HG03196 (cell line): ENCODE results near the gene FAM234B.

ENCODE experiments used
- ATAC-seq: cut with Tn5 transposase; IDR thresholded peaks from one replicate; pipeline ENCODE4 v1.9.1; 2021; ENCODE audit not compliant: unreplicated experiment

Gene FAM234B

DNA sequence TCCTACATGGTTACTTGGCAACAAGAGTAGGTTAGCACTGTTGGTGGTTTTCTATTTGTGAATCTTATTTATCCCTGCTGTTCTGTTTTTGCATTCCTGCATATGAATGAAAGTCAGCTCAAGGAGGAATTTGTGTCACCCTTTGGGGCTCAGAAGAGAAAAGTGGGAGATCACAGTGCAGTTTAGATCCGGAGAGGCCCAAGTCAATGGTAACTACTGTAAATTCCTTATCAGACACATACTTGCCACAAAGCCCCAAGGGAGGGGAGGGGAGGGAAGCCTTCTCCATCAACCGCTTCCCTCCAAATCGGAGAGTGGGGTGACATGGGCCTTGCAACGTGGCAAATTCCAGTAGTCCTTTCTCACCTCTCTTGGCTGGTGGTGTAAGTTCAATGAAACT, 44.3 kb downstream of the FAM234B start:
- no peak for ATAC-seq

GRCh38 chr12:13090054-13090453, 45.9 kb downstream of the FAM234B start:
- ATAC-seq = no peak

DNA sequence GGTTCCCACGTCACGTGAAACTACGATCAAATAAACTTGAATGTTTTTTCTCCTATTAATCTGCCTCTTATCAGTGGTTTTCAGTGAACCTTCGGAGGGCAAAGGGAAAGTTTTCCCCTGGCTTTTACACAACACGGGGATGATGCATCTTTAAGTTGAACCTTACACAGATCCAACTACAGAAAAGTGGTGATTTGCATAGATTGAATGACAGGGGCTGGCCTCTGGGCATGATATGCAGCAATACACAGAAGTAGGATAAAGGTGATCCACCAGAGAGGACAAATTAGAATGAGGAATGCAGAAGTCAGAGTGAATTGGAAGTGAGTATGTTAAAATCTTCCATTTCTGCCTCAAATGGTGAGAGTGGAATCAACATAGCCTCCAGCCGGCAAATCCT, 47.7 kb downstream of the FAM234B start:
- no peak for ATAC-seq

GRCh38 chr12:13093191-13093847, 49.1 kb downstream of the FAM234B start:
- no peak for ATAC-seq

DNA sequence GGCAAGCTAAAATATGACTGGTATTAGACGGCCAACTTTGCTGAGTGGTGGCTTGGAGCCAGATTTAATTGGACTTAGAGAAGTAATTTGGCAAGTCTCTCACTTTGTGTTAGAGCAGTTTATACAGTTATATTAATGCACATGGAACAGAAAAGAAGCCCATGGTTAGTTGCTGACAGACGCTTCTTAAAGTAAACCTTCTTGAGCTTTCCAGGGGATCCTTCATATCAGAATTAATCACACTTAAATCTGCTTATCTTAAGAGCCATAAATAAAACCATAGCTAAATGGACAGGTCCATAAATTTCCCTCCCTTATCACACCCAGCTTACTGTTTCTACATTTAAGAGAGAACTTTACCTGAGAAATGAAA, 49.7 kb downstream of the FAM234B start:
- ATAC-seq = no peak

DNA sequence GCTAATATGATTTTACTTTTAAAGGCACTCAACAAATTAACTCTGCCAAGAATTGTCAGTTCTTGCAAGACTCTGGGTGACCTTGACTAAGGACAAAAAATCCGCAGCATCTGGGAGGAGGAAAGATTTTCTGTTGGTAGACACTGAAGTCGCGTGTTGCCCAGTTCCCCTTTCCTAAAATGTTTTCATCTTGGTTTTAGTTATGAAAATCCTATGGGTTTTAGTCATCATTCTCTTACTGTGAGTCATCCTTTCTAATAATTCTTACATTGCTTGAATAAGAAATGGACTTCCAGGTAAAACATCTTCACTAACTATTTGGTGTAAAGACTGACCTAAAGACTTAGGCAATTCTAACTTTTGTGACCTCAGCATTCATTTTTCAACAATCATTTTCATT, 50.2 kb downstream of the FAM234B start:
- no peak for ATAC-seq

- no peak for ATAC-seq
These were observed 51.2 kb downstream of the FAM234B start for GRCh38 chr12:13095266-13095995.

GRCh38 chr12:13097491-13098011, 53.4 kb downstream of the FAM234B start:
- no peak for ATAC-seq

- no peak for ATAC-seq
These were observed 55.1 kb downstream of the FAM234B start for GRCh38 chr12:13099066-13099843.

DNA sequence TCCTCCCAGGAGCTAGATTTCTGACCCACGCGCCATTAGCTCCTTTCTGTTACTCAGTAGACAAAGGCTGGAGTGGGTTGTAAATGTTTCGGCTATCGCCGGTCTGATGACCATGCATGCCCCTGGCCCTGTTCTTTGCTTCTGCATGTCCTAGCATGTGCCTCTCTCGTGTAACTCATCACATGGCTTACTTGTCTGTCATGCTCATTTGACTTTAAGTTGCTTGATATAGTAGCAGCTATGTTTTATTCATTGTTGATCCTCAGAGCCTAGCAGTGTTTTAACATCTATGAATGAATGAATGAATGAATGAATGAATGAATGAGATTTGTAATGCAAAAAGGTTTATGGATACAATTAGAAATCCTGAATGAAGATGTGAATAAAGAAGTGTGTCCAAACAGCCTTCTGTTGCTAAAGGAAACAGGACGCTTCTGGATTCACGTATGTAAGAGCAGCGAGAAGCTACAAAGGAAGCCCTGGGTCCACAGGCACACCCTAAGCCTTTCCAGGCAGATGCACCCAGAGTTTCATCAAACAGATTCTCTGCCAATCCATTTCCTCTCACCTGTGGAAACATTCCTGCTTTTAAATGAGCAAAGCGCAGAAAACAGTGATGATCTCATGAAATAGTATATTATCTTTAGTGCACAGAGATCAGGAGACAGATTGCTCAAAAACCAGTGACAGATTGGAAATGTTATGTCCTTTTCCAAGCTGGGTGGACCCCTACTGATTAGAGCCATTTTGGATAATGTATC, 55.8 kb downstream of the FAM234B start:
- ATAC-seq = no peak

DNA sequence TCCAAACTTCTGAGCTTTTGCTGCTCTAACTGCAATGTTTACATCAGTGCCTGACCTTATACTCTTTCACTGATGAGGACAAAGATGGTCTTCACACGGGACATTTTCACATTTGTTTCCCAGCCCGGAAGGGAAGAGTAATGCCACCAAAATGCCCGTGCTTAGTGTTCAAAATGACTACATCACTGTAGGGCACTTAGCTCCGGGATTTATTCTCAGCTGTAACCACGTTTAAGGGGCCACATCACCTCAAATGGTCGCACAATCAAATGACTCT, 56.4 kb downstream of the FAM234B start:
- no peak for ATAC-seq

DNA sequence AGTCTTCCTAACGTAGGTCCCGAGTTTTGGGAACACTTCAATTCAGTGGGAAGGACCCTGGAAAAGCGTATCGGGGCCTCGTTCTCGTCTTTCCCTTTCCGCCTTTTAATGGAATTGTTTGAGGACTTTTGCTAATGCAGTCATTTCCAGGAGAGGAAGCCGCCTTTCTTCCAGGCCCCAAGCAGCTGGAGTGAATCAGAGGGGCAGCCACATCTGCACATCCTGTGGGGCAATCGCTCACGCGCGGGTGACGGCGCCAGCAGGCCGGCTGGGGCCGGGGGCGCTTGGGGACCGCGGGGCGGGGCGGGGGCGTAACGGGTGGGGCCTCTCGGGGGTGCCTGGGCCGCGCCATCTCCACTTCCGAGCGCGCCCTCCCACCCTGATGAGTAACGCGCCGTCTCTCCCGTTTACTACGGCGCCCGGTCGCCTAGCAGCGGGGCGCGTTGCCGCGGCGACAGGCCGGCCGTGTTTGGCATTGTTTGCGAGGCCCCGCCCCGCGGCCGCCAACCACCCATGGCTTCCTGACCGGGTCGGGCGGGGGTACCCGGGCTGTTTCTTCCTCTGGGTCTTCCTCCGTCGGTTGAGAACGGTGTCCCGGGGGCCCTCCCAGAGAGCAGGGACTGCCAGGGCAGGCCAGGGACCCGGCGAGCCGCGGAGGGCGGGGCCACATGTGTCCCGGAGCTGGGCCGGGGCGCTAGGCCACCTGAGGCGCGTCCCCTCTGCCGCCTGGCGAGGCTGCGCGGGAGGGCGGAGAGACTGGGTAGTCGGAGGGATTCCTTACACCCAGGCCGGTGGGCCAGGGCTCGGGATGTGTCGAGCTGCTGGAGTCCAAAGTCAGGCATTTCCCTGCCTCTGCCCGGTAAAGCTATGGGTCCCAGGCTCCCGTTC, 56.9 kb downstream of the FAM234B start:
- ATAC-seq = peak; percentile 78

- ATAC-seq = no peak
These were observed 57.7 kb downstream of the FAM234B start for GRCh38 chr12:13101821-13102375.

DNA sequence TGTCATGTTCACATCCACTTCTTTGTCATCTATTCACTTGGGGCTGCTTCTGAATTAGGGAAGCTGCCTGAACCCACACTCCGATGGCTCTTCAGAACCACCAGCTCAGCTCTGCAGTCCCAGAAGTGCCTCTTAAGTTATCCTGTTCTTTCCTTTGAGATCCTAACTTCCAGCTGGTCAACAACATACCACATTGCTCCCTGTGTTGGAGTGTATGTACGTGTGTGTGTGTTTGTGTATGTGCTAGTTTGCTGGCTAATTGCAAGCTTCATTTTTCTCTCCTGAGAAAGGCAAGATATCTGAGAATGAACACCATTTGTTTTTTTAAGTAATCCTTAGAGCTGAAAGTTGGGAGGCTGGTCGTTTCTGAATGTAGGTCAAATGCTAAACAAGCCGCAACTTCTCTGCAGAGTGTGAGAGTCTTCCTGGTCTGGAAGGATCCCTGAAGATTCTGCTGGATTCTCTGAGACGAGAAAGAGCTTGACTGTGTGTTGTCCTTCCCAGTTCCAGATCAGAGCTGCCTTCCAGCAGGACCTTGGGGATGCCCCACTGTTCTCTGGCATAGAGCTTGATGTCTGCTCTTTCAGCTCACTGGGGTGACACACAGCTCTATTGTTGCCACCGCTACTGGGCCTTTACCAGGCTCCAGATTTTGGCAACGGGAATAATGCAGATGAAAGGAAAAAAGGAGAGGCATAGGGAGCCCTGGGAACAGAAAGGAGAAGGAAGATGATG, 58.4 kb downstream of the FAM234B start:
- ATAC-seq = no peak

- no peak for ATAC-seq
These were observed 59.3 kb downstream of the FAM234B start, which contains the start of gene GSG1 for GRCh38 chr12:13103391-13104033. TSS of gene GSG1 (minus strand) at chr12:13103667. CDS start at chr12:13103512, 155 bp downstream.

- no peak for ATAC-seq
These were observed 60.2 kb downstream of the FAM234B start for GRCh38 chr12:13104409-13104808.

DNA sequence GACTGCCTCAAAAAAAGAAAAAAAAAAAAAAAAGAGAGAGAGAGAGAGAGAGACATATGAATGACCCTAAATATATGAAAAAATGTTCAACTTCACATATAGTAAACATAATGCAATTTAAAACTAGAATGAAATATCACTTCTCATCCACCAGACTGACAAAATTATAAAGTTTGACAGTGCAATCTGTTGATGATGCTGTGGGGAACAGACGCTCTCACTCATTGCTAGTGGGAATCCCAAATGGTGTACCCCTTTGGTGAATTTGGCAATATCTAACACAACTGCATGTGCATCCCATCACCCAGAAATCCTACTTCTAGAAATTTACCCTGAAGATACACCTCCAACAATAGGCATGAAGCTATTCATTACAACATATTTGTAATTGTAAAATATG, 61.6 kb downstream of the FAM234B start:
- no peak for ATAC-seq

DNA sequence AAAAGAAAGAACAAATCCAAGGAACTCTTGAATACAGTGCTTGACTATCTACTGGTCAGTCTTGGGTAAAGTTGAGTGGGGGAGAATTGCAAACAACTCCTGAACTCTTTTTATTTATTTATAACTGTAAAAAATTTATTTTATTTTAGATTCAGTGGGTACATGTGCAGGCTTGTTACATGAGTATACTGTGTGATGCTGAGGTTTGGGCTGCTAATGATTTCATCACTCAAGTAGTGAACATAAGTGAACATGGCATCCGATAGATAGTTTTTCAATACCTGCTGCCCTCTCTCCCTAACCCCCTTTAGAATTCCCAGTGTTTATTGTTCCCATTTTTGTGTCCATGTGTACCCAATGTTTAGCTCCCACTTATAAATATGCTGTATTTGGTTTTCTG, 62.5 kb downstream of the FAM234B start:
- no peak for ATAC-seq

- no peak for ATAC-seq
These were observed 68.8 kb downstream of the FAM234B start for GRCh38 chr12:13112968-13113367.
